ENCODE measurements around the gene MAFG. TPM values are rescaled to one million over a fixed set of nuclear protein-coding genes. Genes with fewer than 3 reads are reported as not detected.

Gene MAFG
- total and polyA plus RNA-seq, 9 of the 15 experiments (the other 6 are each of a cell fraction or from before 2014, with no cell fraction given) = 1.1 to 58.1 (median 24.9) TPM

DNA sequence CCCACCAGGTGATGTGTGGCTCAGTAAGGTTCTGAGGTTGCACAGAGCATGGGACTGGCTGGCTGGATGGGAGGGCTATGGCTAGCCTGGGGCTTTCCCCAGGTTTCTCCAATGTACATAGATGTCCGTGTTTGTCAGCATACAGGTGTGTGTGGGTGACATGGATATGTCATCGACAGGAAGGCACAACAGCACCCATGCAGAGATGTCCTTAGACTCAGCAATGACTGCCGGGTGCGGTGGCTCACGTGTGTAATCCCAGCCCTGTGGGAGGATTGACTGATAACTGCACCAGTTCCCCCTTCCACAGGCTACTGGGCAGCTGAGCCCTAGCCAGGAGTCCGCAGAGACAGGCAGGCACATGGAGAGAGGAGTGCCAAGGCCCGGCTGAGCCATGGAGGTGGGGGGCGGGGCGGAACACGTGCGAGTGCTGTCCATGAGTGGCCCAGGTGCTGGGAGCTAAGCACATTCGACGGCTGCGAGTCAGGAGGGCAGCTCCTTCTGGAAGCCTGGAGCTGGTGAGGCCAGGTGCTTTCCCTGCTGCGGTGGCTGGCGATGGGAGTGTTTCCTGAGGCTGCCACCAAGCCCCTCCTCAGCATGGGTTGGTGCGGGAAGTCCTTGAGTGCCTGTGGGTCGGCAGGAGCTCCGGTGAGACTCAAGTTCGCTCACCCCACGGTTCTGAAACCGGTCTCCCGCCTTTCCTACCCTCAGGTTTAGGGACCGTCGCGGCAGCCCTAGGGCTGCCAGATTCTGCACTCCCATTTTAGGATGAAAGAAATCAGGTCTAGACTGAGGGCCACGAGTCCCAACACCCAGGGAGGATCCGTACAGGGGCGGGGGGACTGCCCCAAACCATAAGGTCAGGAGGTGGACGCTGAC, 49.0 kb upstream of the MAFG start:
- no peaks in the 10 kb centered on the region for H4K20me1 ChIP-seq (replicated peaks; ENCODE audit: control insufficient read depth, insufficient read depth, low read length)
- ChIA-PET POLR2A (interaction anchor here (0.6 to 1.0 kb wide), 5 partner anchors 17 to 832 kb away, joined by 3 to 5 read pairs (median 4); partner anchors contain the start of genes CENPX and LRRC45), CTCF (ENCODE audit: low intra/inter-chr PET ratio) (no interaction called here)
- in situ Hi-C loops (cut with MboI) (no loop called here), intact Hi-C loops (cut with micrococcal nuclease) (loop anchor here (5.0 kb wide), 1 partner anchor 46 kb away; the partner anchor contains the start of genes CENPX and LRRC45)
- 5% methylated on average over 30 of the region's 30 CpGs for WGBS (ENCODE audit: insufficient coverage, low coverage, missing lambda C conversion rate)
- FAIRE-seq (no peak), ATAC-seq (peak; percentile 48), DNase-seq (ENCODE audit: extremely low read depth in 1 of 4, low spot score in 3 of 4) (peak in 3 of 4 experiments; percentile 32 to 65 (median 48))
- peak overlapping the region; percentile 98 for H3K27ac ChIP-seq (ENCODE audit: extremely low read depth, low read depth, low read length)
- H3K9me3 ChIP-seq (replicated peaks; ENCODE audit: control insufficient read depth, insufficient read depth, low read depth, low read length) = no peaks in the 10 kb centered on the region
- H3K9me1 ChIP-seq (ENCODE audit: control insufficient read depth, insufficient read depth, low read length) = no peaks in the 10 kb centered on the region
- H3K4me2 ChIP-seq (ENCODE audit: insufficient read depth, low read length) = peak overlapping the region; percentile 98
- H3K4me3 ChIP-seq = peak overlapping the region; percentile 88
- H3K36me3 ChIP-seq (ENCODE audit: control insufficient read depth, insufficient read depth, low read length) = peaks cover 16% of the 10 kb centered on the region; the same call in 1 of the 3 replicates
- peak overlapping the region; percentile 95 to 100 for H3K9ac ChIP-seq (ENCODE audit: insufficient read depth in 1 of 2, low read depth in 2 of 2, low read length in 2 of 2)
- H3K4me1 ChIP-seq (replicated peaks in 1 of 2; ENCODE audit: control insufficient read depth in 2 of 2, insufficient read depth in 2 of 2, low read length in 2 of 2) = peaks cover 23 to 27% of the 10 kb centered on the region in 2 experiments
- H3K27me3 ChIP-seq (ENCODE audit: control insufficient read depth in 2 of 2, insufficient read depth in 2 of 2, low read length in 2 of 2) = no peaks in the 10 kb centered on the region
- peaks cover 16% of the 10 kb centered on the region; the same call in 2 of the 3 replicates for H3K79me2 ChIP-seq (ENCODE audit: control insufficient read depth, insufficient read depth, low read length)
- peak overlapping the region; percentile 91 for H2AFZ ChIP-seq (ENCODE audit: low read depth, low read length)
- TSS peak; percentile 88 for BruUV-seq (replicated peaks)
- TF ChIP-seq SFPQ (IDR thresholded peaks at IDR 0.05; ENCODE audit: low read depth, low read length) (no peak), MECOM (CRISPR knock-in tag; IDR thresholded peaks at IDR 0.05) (no peak), MAFK (IDR thresholded peaks at IDR 0.05; ENCODE audit: low read length) (no peak), NFYB (IDR thresholded peaks at IDR 0.05; ENCODE audit: extremely low read depth, insufficient read length) (no peak), FOSL1 (tag; conservative IDR thresholded peaks at IDR 0.05) (no peak), MTF1 (CRISPR knock-in tag; IDR thresholded peaks at IDR 0.05; ENCODE audit: borderline replicate concordance) (no peak), ADNP (tag; IDR thresholded peaks at IDR 0.05) (no peak), RUNX1 (IDR thresholded peaks at IDR 0.05; ENCODE audit: low read depth) (no peak), CXXC5 (CRISPR knock-in tag; IDR thresholded peaks at IDR 0.05) (peak; percentile 42; the same call in 1 of the 2 replicates), SUPT5H (IDR thresholded peaks at IDR 0.05) (no peak), IRF2 (CRISPR knock-in tag; IDR thresholded peaks at IDR 0.05) (no peak), DDX20 (tag; IDR thresholded peaks at IDR 0.05; ENCODE audit: low read depth) (no peak), SMARCC2 (IDR thresholded peaks at IDR 0.05; ENCODE audit: low read depth) (no peak), TEAD2 (tag; IDR thresholded peaks at IDR 0.05) (no peak), ELF1 (tag; IDR thresholded peaks at IDR 0.05) (no peak)
- TF ChIP-seq, protein P1, sequence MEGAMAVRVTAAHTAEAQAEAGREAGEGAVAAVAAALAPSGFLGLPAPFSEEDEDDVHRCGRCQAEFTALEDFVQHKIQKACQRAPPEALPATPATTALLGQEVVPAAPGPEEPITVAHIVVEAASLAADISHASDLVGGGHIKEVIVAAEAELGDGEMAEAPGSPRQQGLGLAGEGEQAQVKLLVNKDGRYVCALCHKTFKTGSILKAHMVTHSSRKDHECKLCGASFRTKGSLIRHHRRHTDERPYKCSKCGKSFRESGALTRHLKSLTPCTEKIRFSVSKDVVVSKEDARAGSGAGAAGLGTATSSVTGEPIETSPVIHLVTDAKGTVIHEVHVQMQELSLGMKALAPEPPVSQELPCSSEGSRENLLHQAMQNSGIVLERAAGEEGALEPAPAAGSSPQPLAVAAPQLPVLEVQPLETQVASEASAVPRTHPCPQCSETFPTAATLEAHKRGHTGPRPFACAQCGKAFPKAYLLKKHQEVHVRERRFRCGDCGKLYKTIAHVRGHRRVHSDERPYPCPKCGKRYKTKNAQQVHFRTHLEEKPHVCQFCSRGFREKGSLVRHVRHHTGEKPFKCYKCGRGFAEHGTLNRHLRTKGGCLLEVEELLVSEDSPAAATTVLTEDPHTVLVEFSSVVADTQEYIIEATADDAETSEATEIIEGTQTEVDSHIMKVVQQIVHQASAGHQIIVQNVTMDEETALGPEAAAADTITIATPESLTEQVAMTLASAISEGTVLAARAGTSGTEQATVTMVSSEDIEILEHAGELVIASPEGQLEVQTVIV (CRISPR knock-in tag; IDR thresholded peaks at IDR 0.05; ENCODE audit: borderline replicate concordance) = no peak
- TF ChIP-seq, protein P2, sequence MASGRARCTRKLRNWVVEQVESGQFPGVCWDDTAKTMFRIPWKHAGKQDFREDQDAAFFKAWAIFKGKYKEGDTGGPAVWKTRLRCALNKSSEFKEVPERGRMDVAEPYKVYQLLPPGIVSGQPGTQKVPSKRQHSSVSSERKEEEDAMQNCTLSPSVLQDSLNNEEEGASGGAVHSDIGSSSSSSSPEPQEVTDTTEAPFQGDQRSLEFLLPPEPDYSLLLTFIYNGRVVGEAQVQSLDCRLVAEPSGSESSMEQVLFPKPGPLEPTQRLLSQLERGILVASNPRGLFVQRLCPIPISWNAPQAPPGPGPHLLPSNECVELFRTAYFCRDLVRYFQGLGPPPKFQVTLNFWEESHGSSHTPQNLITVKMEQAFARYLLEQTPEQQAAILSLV (tag; IDR thresholded peaks at IDR 0.05) = no peak
